HepG2 (cell line): ENCODE data around the gene TMEM240. TPM values are rescaled to one million over a fixed set of nuclear protein-coding genes. Genes with fewer than 3 reads are reported as not detected.
A peak's percentile ranks its signal among the peaks of the same experiment; 100 is the strongest.

ENCODE experiments used
- AGO2 ChIP-seq: fragments of 200-400 bp; formaldehyde crosslinking; optimal IDR thresholded peaks from 2 replicates; pipeline ENCODE3; 2017; ENCODE audit warnings: mild to moderate bottlenecking, low read depth, low read length, moderate library complexity
- BCL3 ChIP-seq: sonication (generic); formaldehyde crosslinking; IDR thresholded peaks from 2 replicates; pipeline ENCODE4 v1.5.1; 2020; ENCODE audit warnings: mild to moderate bottlenecking, missing genetic modification reagents, moderate library complexity
- DZIP1 ChIP-seq: sonication (generic); formaldehyde crosslinking; IDR thresholded peaks from 2 replicates; pipeline ENCODE4 v1.5.0; 2020; ENCODE audit warnings: mild to moderate bottlenecking, missing genetic modification reagents
- ETS1 ChIP-seq: sonication (generic); formaldehyde crosslinking; IDR thresholded peaks from 2 replicates; pipeline ENCODE4 v1.4.0; 2020; ENCODE audit warnings: missing genetic modification reagents
- GMEB2 ChIP-seq: IDR thresholded peaks from 2 replicates; pipeline ENCODE4 v1.6.1; 2016; ENCODE audit warnings: missing biosample characterization, missing genetic modification reagents, low read depth
- GZF1 ChIP-seq: sonication (generic); formaldehyde crosslinking; IDR thresholded peaks from 2 replicates; pipeline ENCODE4 v1.5.1; 2020; ENCODE audit warnings: mild to moderate bottlenecking, missing genetic modification reagents
- MXI1 ChIP-seq: IDR thresholded peaks from 3 replicates; pipeline ENCODE4 v1.6.1; 2012; ENCODE audit warnings: low read depth, low read length, inconsistent platforms, borderline replicate concordance
- SAP130 ChIP-seq: IDR thresholded peaks from 2 replicates; pipeline ENCODE4 v1.6.1; 2016; ENCODE audit warnings: low read depth
- TMF1 ChIP-seq: sonication (generic); formaldehyde crosslinking; IDR thresholded peaks from 2 replicates; pipeline ENCODE4 v1.8.1; 2022; ENCODE audit warnings: low read depth, missing genetic modification reagents
- ZBTB8A ChIP-seq: sonication (generic); formaldehyde crosslinking; IDR thresholded peaks from 2 replicates; pipeline ENCODE4 v1.4.0; 2020; ENCODE audit warnings: mild to moderate bottlenecking, low read depth, missing genetic modification reagents, borderline replicate concordance
- ZFP62 ChIP-seq: sonication (generic); formaldehyde crosslinking; IDR thresholded peaks from 2 replicates; pipeline ENCODE4 v1.4.0; 2020; ENCODE audit warnings: missing genetic modification reagents
- ZNF639 ChIP-seq: conservative IDR thresholded peaks from 2 replicates; pipeline ENCODE4 v1.6.1; 2018; ENCODE audit warnings: missing genetic modification reagents
- ZNF709 ChIP-seq: sonication (generic); formaldehyde crosslinking; IDR thresholded peaks from 2 replicates; pipeline ENCODE4 v1.5.0; 2020; ENCODE audit warnings: mild to moderate bottlenecking, missing genetic modification reagents
- ZNF883 ChIP-seq: sonication (generic); formaldehyde crosslinking; IDR thresholded peaks from 2 replicates; pipeline ENCODE4 v1.5.1; 2020; ENCODE audit warnings: mild to moderate bottlenecking, missing genetic modification reagents; ENCODE audit errors: not compliant biosample characterization
- polyA plus RNA-seq, 8 experiments: library from polyadenylated mRNA; depleted of rRNA in 3 of 8; stranded (reverse) in 7 of 8; unstranded in 1 of 8; fragments of >200 nt; fragmentation: Illumina TruSeq in 4 of 8; extraction: Trizol in 4 of 8; gene quantifications; 2 replicates each; pipeline versions ENCODE4 v1.2.1 to v1.2.3, GENCODE V29; 2011 to 2016; ENCODE audit warnings: low read depth in 4 of 8, missing spikeins in 1 of 8, mixed read lengths in 1 of 8; ENCODE audit not compliant: insufficient read depth in 1 of 8
- total RNA-seq, 5 experiments: library from RNA; depleted of rRNA; stranded (reverse); fragments of >200 nt; fragmentation: Illumina TruSeq; extraction: Trizol; gene quantifications; 2 replicates each; pipeline ENCODE4 v1.2.3, GENCODE V29; 2016; ENCODE audit warnings: low read depth in 1 of 5
- TF ChIP-seq, protein P1 (sequence below): sonication (generic); formaldehyde crosslinking; IDR thresholded peaks from 2 replicates; pipeline ENCODE4 v1.8.0; 2022; ENCODE audit warnings: missing genetic modification reagents, mild to moderate bottlenecking, moderate library complexity, borderline replicate concordance
- TF ChIP-seq, protein P2 (sequence below): IDR thresholded peaks from 2 replicates; pipeline ENCODE4 v1.6.1; 2016; ENCODE audit warnings: missing compliant biosample characterization, missing genetic modification reagents, borderline replicate concordance

TMEM240 gene
- total and polyA plus RNA-seq, 2 of the 13 experiments (the other 11 are each of a cell fraction or from before 2014, with no cell fraction given): 0.17 TPM; not detected in 1

DNA sequence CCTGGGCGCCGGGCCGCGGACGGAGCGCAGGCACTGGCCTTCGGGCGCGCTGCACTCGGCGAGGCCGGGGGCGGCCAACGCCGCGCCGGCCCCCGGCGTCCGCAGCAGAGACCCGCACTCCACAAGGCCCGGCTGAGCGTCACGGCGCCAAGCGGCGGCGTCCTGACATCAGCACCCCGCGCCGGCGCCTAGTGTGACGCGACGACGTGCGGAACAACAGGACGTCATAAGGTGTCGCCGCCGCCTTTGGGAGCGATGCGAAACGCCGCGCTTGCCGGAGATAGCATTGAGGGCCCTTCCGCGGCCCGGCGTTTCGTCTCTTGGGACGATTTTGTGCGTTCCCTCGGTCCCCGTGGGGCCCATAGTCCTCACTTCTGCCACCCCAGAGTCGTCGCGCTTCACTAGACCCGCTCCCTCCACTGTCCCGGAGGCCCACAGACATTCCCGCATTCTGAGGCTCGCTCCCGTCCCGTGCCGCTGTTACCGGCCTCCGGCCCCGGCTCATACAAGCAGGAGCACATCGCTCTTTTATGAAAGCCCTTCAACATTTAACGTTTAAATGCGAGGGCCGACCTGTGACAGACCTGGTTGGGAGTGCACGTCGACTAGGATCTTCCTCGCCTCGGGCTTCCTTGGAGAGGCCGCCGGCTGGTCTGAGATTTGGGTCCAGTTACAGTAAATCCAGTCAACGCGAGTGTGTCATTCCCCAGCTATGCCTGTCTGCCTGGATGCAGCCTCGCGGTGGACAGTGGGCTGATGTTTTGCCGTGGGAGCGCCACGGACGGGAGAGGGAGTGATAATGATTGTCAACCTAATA lies 34.5 kb upstream of the TMEM240 start, which contains the start of gene SSU72 (continued):
- peak; percentile 27; the same call in 1 of the 2 replicates for TF ChIP-seq DZIP1 (CRISPR knock-in tag)
- no peak for TF ChIP-seq ZFP62 (CRISPR knock-in tag)
- TF ChIP-seq SAP130: peak; percentile 90
- TF ChIP-seq, protein P1, sequence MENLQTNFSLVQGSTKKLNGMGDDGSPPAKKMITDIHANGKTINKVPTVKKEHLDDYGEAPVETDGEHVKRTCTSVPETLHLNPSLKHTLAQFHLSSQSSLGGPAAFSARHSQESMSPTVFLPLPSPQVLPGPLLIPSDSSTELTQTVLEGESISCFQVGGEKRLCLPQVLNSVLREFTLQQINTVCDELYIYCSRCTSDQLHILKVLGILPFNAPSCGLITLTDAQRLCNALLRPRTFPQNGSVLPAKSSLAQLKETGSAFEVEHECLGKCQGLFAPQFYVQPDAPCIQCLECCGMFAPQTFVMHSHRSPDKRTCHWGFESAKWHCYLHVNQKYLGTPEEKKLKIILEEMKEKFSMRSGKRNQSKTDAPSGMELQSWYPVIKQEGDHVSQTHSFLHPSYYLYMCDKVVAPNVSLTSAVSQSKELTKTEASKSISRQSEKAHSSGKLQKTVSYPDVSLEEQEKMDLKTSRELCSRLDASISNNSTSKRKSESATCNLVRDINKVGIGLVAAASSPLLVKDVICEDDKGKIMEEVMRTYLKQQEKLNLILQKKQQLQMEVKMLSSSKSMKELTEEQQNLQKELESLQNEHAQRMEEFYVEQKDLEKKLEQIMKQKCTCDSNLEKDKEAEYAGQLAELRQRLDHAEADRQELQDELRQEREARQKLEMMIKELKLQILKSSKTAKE: no peak
- 0 out of 2 replicates have a peak, but pooled peaks have one; percentile 34 for TF ChIP-seq GZF1 (CRISPR knock-in tag)
- no peak for TF ChIP-seq AGO2
- no peak for TF ChIP-seq ETS1 (CRISPR knock-in tag)
- peak; percentile 98 for TF ChIP-seq GMEB2
- TF ChIP-seq ZNF883 (CRISPR knock-in tag): peak; percentile 68
- no peak for TF ChIP-seq ZBTB8A (CRISPR knock-in tag)
- TF ChIP-seq BCL3 (CRISPR knock-in tag): peak; percentile 29; the same call in 1 of the 2 replicates
- peak; percentile 20; the same call in 1 of the 2 replicates for TF ChIP-seq ZNF709 (CRISPR knock-in tag)
- TF ChIP-seq ZNF639 (CRISPR knock-in tag): peak; percentile 59; the same call in 1 of the 2 replicates
- no peak for TF ChIP-seq TMF1
- TF ChIP-seq MXI1: peak; percentile 84; the same call in 2 of the 3 replicates
- TF ChIP-seq, protein P2, sequence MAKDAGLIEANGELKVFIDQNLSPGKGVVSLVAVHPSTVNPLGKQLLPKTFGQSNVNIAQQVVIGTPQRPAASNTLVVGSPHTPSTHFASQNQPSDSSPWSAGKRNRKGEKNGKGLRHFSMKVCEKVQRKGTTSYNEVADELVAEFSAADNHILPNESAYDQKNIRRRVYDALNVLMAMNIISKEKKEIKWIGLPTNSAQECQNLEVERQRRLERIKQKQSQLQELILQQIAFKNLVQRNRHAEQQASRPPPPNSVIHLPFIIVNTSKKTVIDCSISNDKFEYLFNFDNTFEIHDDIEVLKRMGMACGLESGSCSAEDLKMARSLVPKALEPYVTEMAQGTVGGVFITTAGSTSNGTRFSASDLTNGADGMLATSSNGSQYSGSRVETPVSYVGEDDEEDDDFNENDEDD (CRISPR knock-in tag): peak; percentile 62; the same call in 1 of the 2 replicates
